NCI-H69 (cell line): ENCODE measurements around the gene ACTL10.
"Not testable (repeated sequence)": the region's sequence is repeated elsewhere in the genome, so short reads cannot be mapped to it uniquely, and the experiment has no call there.

Experiments used
- DNase-seq: peaks from one replicate; lab custom pipeline; 2025; lab: John Stamatoyannopoulos, UW

The ACTL10 gene

GRCh38 chr20:33666293-33667244 lies at the start of gene ACTL10:
TSS of gene ACTL10 (plus strand) at chr20:33666943. CDS start at chr20:33667498, 555 bp downstream.
- peak; percentile 97 for DNase-seq

DNA sequence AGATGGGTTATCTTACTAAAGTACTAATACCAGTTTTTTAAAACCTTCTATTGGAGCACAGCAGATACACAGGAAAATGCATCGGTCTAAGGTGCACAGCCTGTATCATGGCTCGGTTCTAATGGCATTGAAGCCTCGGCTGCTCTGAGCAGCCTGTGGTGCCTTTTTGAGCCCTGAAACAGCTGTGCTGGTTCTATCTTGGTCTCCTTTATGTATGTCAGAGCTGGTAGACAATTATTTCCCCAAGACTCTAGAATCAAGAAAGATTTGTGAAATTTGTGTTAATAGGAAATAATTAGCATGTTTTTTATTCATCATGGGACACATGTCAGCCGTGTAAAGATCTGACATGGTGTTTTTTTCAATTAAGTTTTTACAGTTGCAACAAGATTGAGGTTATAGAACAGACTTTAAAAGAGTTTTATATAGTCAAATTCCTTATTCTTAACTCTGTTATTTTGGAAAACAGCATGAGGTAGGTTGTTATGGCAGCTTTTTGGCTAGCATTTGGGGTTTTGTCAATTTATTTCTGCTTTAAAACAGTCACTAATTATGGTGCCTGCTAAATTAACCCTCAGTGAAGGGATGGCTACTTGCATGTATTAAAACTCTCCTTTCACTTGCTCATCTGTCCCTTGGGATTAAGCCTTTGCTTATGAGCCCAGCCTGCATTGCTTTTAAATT lies 44.9 kb upstream of the ACTL10 start:
- DNase-seq, result peak; percentile 36

GRCh38 chr20:33622705-33623365 lies 43.9 kb upstream of the ACTL10 start:
- no peak for DNase-seq

GRCh38 chr20:33624399-33624798 lies 42.3 kb upstream of the ACTL10 start:
- DNase-seq, result no peak

DNA sequence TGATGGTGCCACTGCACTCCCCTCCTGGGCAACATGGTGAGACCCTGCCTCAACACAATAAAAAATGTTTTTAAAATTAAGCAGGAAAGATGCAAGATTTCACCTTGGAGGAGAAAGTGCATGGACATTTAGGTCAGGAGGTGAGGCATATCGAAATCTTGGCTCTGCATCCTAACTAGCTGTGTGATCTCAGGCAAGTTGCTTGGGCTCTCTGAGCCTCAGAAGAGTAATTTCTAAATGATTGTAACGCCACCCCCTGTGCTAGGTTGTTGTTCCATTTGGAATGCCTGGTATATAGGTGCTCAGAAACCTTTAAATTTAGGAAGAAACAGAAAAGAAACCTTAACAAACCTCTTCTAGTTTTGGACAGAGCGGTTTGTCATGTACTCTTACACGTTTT lies 40.6 kb upstream of the ACTL10 start:
- no peak for DNase-seq

- no peak for DNase-seq
Measured at GRCh38 chr20:33627577-33628216, 39.0 kb upstream of the ACTL10 start.

- no peak for DNase-seq
Measured at GRCh38 chr20:33629533-33629932, 37.2 kb upstream of the ACTL10 start.

- DNase-seq, result no peak
Measured at GRCh38 chr20:33629979-33630378, 36.8 kb upstream of the ACTL10 start.

- no peak for DNase-seq
Measured at GRCh38 chr20:33630507-33630906, 36.2 kb upstream of the ACTL10 start.

DNA sequence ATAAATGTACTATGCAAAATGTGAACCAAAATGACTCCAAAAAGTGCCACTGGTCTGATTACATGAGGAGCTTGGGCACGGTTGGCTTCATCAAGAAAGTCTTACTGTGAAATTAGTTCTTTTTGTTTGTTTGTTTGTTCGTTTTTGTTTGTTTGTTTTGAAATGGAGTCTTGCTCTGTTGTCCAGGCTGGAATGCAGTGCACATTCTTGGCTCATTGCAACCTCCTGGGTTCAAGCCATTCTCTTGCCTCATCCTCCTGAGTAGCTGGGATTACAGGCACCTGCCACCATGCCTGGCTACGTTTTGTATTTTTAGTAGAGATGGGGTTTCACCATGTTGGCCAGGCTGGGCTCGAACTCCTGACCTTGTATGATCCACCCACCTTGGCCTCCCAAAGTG lies 34.8 kb upstream of the ACTL10 start:
- DNase-seq, result not testable (repeated sequence)

GRCh38 chr20:33635341-33635740 lies 31.4 kb upstream of the ACTL10 start:
- DNase-seq, result peak; percentile 70

DNA sequence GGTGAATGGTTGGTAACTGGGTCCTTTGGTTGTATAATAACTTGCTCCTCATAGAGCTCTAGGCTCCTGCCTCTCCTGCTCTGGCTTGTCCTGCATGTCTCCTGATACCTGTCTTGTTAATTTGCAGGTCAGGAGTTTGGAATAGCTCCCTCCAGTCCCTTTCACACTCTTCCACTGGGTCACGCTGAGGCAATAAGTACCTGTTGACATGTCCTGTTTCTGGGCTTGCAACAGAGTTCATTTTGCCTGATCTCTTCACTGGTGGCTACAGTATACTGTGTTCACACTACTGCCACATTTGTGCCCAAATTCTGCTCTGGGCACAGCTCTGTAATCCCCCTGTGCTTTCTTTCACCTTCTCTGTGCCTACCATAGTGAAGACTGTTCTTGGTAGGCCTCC lies 30.0 kb upstream of the ACTL10 start:
- no peak for DNase-seq

GRCh38 chr20:33640287-33640686 lies 26.5 kb upstream of the ACTL10 start:
- no peak for DNase-seq

DNA sequence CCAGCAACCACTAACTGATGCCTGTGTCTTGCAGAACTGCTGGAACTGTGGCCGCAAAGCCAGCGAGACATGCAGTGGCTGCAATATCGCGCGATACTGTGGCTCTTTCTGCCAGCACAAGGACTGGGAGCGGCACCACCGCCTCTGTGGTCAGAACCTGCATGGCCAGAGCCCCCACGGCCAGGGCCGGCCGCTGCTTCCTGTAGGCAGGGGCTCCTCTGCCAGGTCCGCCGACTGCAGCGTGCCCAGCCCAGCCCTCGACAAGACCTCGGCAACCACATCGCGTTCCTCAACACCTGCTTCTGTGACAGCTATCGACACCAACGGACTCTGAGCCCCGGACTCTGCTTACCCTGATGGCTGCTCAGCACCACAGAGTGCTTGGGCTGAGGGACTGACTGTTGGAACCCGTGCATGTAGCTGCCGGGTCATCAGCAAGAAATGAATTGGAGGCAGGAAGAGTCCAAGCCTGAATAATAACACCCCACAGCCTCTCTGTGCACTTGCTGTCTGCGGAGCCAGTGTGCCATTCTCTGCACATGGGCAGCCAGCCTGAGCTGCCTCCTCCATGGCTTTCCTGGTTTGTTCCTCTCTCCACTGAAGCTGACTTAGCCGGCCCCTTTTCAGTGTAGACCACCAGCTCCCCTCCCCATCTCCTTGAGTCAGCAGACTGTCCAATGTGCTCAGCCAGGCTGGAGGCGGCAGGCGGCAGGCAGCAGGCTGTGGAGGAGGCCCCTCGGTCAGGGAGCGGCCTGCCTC lies 22.3 kb upstream of the ACTL10 start:
- DNase-seq, result no peak

GRCh38 chr20:33645072-33645358 lies 21.7 kb upstream of the ACTL10 start:
- DNase-seq, result no peak

DNA sequence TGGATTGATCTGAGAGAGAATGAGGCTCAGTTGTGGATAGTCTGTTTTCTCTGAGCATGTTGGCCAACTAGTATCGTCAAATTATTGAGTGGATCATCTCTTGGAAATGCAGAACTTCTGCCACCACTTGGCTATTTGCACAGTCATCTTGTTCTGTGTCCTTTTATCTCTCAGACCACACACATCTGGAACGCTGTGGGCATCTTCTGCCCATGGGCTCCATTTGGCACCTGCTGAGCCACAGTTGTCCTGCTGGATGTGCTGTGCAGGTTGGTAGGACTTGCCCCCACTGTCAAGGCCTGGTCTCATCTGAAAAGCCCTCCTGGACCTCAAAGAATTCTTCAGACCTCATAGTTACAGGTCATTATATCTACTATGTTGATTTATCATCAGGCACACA lies 21.3 kb upstream of the ACTL10 start:
- no peak for DNase-seq

- no peak for DNase-seq
Measured at GRCh38 chr20:33646191-33646590, 20.6 kb upstream of the ACTL10 start.

GRCh38 chr20:33646959-33647602 lies 19.7 kb upstream of the ACTL10 start:
- not testable (repeated sequence) for DNase-seq

DNA sequence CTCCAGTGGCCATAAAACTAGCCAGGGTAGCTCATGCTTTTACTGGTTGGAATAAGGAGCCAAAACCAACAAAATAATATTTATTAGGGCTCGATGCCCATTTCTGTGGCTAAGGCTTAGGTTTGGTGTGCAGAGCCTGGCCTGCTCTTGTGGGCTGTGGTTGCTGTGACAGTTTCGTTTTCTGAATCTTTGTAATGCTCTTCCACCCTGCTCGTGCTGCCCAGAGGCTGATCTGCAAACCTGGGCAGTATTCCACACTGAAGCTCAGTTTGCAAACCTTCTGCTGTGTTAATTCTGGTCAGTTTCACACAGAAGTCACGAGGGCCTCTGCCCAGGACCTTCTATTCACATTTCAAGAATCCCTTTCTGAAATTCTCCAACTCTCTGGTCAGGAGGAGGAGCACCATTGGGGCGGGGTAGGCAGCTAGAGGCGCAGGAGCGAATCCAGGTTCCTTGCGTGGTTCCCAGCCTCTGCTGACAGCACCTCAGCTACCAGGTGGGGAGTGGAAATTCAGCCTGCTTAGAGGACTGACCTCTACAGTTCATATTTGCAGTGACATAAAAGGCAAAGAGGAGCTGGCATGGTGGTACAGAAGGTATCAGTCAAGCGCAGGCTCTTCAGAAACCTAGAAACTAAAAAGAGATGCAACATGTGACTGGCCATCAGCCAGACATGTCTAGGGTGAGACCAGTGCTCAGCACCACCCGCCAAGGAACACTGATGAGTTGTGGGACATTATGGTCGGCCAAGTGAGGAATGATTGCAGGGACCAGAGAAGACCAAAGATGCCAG lies 18.9 kb upstream of the ACTL10 start:
- no peak for DNase-seq

GRCh38 chr20:33648396-33649004 lies 18.2 kb upstream of the ACTL10 start:
- DNase-seq, result no peak
